HG02678 (cell line): ENCODE measurements around the gene LMBRD1.
"Not testable (repeated sequence)": the region's sequence is repeated elsewhere in the genome, so short reads cannot be mapped to it uniquely, and the experiment has no call there.

Source experiments
- ATAC-seq: cut with Tn5 transposase; IDR thresholded peaks from one replicate; pipeline ENCODE4 v1.9.1; 2021; ENCODE audit warnings: mild to moderate bottlenecking, moderate library complexity; ENCODE audit not compliant: unreplicated experiment

Gene LMBRD1

DNA sequence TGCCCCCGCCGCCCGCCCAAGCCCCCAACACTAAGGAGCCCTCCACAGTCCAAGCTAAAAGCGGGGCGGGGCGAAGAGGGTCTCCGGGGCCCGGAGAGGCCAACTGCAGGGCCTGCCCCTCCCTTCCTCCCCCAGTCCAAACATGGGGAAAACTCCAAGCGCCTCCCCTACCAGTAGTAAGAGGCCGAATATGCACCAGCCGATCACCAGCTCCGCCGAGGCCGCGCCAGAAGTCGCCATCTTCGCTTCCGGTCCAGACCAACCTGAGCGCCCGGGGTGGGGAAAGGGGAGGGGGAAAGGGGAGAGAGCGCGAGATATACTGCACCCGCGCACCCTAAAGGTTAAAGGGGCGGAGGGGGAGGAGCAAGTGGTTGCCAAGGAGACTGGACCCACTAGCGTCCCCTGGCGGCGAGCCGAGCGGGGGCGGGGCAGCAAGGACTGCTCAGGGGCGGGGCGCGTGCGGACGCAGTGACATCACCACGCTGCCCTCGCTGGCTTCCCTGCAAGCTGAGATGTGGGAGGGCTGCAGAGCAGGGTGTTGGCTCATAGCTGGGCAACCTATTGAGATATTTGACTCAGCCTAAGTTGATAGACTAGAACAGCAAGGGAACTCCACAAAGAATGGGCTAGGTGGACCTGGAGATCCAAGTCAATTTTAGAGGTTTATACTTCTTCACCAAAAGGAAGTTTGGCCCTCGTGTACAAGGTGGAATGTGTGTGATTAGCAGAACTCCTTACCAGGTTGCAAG, at the start of gene LMBRD1:
Gene LMBRD1, minus strand, starts transcription at position 369 of the 749 bp plus-strand sequence. Its CDS starts 129 bp downstream, at position 240.
- peak; percentile 93 for ATAC-seq

DNA sequence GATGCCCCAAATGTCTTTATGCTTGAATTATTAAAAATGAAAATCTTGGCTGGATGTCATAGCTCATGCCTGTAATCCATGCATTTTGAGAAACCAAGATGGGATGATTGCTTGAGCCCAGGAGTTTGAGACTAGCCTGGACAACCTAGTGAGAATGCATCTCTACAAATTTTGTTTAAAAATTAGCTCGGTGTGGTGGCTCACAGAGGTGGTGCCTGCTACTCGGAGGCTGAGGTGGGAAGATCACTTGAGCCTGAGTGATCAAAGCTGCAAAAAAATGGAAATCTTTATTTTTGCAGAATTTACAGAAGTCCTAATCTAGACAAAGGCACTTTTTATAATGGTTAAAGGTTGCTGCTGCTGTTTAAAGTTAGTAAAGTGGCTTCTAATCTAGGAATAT, 49.5 kb upstream of the LMBRD1 start:
- no peak for ATAC-seq

DNA sequence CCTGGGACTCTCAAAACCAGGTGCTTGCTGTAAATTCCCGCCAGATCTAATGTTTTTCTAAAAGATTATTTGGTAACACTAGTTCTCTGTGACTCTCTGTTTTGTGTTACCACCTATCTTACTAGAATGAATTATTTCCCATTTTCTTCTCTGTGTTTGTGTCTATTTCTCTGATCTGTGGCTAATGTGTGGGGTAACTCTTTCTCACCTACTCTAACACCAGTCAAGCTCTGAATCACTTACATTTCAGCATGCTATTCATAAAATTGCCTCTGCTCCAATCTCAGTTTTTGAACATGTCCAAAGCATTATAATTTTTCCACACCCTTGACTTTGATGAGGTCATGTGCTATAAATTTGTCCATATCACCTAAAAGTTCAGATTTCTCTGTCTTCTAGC, 46.4 kb upstream of the LMBRD1 start:
- no peak for ATAC-seq

DNA sequence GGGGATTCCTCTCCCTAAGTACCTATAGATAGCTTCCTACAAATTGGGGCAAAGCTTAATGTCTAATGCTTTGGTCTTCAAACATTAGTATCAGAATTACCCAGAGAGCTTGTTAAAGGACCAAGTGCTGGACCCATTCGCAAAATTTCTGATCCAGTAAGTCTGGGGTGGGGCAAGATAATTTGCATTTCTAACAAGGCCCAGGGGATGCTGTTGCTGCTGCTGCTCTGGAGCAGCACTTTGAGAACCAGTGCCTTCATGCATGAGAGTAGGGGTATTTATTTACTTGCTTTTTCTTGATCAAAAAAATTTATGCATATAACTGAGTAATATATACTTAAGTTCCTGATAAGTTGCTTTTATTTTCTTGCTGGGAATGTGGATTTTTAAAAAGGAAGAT, 45.1 kb upstream of the LMBRD1 start:
- no peak for ATAC-seq

DNA sequence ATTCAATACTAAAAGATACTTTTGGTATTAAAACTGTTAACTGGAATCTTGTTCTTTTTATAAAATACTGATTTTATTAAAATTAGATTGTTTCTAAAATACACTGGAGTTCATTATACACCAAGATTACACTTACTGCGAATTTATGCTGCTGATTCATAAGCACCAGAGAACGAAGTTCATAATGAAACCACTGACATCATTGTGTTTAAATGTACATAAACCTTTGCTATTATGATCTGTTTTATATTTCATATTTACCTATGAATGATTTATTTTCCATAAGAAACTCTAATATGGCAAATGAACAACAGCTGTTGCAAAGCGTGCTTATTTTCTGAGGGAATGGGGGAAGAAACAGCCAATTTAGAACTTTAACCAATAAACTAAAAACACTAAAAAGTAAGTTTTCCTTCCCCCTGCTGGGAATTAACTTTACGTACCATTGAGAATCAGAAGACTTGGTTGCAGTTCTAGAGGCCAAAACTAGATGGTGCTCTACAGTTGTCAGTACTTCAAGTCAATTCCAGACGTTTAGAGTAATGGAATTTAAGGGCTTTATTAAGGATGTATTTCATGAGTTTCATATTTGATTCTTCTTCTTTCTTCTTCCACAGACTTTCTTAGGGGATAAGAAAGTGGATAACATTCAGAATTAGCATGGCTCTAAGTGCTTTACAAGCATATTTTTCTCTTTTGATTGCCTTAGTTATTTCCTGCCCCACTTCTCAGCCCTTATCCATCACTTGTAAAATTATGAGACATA, 38.8 kb upstream of the LMBRD1 start:
- ATAC-seq, result peak; percentile 80

DNA sequence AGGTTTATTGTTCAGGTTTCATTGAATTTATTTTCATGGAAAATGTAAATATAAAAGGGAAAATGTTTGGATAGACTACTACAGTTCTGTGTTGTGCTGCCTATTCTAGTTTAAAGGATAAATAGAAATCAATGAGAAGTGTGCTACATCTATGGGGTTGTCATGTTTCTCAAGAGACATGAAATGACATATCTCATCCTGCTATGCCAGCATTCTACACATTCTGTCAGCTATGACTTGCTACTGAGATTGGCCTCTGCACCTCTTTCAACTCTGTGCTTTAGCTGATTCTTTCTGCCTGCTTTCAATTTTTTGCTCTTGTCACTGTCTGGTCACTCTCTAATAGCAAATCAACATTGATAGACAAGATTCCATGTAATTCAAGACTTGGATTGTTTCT, 35.7 kb upstream of the LMBRD1 start:
- no peak for ATAC-seq

DNA sequence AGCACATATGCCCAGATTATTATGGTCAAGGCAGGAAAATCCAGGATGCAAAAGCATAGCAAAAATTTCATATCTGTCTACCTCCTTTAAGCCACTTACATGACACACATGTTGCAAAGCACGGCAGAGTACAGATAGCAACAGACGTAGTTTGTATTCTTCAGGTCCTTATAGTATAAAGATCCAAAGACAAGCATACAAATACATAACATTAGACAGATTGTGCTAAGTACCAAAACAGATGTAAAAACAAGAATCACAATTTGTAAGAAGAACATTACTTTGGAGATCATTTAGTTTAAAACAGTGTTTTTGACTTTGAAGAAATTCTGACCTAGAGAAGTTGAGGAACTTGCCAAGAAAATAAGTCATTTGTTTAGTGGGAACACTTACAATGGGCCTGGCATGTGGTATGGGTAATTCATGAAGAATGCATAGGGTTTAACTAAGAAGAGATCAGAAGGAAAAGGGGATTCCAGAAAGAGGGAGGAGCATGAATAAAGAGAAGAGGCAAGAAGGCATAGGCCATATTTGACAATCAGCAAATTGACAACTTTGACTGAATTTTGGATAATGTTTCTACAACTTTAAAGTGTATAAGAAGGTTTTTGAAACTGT, 30.6 kb upstream of the LMBRD1 start:
- ATAC-seq, result no peak

DNA sequence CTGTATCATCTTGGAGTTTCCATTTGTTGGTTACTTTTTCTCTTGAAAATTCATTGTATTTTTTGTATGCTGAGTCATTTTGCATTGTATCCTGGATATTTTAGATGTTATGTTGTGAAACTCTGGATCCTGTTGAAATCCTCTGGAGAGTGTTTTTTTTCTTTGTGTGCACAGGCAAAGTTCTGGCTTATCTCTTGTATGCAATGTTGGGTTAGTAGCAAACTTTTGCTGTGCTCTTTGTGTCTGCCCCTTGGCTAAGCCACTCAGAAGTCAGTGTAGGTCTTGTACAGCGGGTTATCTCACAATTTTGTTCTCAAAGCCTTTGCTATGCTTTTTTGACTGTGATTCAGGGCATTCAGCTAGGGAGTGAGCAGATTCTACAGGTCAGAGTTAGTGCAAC, 29.1 kb upstream of the LMBRD1 start:
- no peak for ATAC-seq

DNA sequence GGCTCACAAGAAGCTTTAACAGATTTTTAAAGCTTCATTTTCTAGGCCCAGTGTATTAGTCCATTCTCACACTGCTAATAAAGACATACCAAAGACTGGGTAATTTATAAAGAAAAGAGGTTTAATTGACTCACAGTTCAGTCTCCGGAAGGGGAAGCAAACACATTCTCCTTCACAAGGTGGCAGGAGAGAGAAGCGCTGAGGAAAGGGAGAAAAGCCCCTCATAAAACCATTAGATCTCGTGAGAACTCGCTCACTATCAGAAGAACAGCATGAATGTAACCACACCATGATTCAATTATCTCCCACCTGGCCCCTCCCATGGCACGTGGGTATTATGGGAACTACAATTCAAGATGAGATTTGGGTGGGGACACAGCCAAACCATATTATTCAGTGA, 27.5 kb upstream of the LMBRD1 start:
- ATAC-seq, result not testable (repeated sequence)

DNA sequence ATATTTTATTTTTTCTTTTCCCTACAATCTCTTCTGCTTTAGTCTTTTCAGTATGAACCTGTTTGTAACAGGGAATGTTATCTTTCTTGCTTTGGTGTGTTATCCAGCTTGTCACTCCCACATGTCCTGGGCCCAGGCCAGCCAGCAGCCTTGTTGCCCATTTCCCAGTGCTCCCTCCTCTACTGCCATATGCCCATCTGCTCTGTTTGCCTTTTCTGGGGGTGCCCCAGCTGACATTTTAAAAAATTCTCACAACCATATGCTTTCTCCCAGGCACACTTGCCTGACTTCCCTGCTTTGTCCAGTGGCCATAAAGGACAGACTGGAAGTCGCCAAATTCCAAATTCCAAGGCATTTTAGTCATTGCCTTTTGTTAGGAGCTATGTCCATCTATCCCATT, 23.6 kb upstream of the LMBRD1 start:
- no peak for ATAC-seq

DNA sequence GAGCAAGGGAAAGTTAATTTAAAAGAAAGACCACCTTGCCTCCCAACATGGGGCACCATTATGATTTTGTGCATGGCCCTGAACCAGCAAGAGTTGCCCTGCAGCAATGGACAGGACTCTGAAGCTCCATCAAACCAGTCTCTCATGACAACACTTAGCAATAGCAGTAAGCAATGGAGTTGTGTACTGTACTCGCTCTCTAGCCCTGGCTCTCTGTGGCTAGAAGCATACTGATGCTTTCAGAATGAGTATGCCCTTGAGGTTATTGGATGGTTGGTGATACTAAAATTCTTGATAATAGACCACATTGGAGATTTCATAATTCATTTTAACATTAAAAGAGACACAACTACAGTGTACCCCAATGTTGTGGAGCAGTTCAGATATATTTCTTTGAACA, 23.2 kb upstream of the LMBRD1 start:
- no peak for ATAC-seq

DNA sequence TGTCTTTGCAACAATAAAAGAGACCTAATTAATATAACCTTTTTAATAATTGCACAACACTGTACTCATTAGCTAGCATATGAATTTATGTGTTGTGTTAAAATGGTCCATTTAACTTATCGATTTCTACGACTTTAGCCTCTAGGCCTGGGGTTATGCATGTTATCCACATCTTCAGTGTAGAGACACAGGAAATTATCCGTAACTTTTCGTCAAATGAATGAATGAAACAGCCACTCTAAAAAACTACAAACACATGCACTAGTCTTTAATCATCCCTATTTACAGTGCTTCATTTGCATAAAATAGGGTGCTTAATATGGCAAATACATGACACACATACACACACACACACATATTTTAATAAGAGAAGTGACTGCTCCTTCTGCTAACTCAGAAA, 22.3 kb upstream of the LMBRD1 start:
- no peak for ATAC-seq

DNA sequence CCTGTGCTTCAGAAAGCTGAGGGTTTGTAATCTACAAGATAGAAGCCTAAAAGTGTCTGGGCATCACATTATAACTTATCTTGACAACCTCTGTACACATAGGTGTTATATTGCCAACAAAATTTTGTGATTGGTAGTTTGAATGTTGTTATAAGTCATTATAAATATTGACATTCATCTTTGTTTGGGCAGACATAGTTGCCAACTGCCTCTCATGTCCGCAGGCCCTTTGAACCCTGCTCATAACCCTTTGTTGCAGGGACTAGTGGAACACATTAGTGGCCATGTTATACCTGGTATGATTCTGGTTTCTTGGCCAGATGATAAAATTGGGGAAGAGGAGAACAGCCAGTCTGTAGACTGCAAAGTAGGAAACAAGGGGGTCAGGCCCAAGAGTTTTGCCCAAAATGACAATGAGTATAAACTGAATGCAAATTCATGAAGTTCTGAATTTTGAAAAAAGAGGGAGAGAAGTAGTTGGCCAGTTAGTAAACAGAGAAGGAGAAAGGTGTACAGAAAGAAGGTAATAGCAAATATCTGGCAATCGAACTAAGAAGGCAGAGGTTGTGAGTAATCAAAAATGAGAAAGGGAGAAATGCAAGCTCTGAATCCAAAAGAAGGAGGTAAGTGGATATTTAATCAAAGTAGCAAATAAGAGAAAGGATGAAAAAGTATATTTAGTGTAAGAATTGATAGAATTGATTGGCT, 21.6 kb upstream of the LMBRD1 start:
- no peak for ATAC-seq

DNA sequence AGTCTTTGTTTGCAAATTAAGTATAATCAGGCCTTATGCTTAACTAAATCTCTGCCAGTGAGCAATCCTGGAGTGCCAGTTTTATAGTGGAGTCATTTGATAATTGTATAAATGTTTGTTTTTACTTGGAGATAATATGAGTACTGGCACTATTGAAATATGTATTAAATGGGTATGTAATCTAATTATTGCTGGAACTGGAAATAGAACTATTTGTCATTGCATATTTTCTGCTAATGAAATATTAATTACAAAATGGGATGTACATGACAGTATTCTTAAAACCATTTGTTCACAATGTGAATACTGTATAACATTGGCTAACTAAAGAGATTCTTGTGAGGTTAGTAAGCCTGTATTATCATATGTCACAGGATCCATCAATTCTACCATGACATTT, 20.5 kb upstream of the LMBRD1 start:
- no peak for ATAC-seq

DNA sequence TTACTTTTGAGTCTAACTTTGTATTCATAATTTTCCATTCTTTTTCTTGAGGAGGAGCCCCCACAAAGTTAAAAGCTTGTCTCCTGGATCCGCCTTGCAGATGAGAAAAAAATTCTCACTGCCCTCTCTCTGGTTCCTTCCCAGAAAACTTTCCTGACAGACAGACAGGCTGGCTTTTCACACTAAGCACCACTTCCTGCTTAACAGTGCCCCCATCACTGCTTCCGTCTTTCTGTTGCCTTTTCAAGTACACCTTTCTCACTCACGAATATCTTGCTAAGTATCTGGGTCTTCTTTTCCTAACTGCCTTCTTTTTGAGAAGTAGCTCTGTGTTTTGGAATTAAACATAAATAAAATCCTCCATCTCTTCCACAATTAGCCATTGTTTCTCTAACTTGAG, 19.8 kb upstream of the LMBRD1 start:
- ATAC-seq, result peak; percentile 26

DNA sequence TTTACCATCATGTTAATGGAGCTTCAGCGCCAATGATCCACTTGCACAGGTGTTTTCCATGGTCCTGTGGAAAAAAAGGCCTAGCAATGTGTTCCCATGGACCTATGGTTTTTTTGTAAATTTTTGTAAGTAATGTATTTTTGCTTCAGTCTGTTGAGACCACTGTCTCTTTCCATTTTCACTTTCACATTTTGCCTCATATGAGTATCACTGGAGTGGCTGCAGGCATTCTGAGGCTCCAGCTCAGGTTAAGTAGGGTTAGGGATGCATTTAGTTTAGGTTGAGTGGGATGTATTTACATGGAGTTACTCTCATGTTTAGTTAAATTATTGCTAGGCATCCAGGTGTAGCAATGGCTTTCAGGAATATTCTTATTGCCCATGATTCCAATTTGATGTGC, 19.2 kb upstream of the LMBRD1 start:
- ATAC-seq, result peak; percentile 73

DNA sequence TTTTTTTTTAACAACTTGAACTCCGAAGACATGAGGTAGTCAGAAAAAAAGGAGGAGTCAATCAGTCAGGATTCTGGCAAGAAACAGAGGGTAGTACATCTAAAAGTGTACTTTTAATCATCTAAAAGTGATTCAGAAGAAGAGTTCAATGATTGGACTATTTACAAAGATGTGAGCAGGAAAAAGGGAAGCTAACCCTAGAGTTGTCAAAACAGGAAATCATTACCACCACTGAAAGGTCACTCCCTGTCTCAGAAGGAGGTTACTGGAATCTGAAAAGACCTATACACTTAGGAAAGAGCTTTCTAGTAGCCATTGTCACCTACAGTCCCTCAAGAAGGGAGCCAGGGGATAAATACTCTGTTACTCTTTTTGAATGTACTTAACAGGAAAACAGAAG, 16.7 kb upstream of the LMBRD1 start:
- ATAC-seq, result peak; percentile 43

DNA sequence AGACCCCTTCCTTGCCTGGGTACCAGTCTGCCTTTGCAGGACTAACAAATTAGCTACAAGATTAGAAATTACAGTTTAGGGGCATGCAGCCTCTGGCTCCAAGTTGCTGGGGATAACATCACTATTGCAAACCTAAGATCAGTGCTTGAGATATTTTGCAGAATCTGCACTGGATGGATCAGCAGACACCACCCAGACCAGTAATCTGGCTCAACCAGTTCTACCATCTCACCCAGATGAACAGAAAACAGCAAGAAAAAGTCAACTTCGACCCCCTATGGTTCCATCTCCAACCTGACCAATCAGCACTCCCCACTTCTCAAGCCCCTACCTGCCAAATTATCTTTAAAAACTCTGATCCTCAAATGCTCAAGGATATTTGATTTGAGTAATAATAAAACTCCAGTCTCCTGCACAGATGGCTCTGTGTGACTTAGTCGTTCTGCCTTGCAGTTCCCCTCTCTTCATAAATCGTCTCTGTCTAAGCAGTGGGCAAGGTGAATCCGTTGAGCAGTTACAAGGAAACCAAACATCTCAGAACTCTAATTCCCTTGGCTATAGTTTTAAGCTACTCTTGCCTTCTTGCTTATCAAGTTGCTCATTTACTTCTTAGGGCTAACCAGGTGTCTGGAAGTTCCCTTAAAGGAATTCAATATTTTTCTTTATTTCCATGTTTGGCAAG, 16.1 kb upstream of the LMBRD1 start:
- no peak for ATAC-seq

DNA sequence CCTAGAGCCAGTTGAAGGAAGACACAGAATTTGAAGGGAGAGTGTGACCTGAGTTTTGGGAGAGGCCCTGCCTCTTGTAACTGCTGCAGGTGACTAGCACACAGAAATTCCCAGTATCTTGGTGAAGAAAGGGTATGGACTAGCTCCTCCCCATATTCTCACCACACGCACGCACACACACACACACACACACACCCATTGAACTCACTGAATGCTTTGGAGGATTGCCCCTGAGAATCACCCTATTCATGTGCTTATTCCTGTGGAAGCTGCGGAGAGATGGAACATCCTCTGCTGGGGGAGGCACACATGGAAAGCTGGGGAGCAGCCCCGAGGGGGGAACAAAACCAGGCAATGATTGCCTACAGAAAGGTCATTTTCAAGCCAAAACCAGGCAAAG, 6.2 kb upstream of the LMBRD1 start:
- ATAC-seq, result no peak

DNA sequence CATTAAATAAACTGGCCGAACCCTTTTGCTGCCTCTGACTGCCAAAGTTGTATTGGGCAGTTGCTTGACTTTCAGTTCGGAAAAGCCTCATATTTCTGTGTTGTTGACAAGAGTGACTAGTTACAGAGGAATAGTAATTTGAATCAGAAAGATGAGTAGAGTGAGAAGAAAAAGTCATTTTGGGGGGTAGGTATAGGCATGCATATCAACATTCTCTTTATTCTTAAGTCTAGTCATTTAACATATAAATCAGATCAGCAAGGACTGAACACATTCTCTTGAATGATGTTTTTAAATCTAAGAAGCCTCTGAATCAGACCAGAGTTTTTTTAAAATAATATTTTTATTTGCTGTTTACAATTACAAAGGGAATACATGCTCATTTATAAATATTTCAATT, 4.9 kb upstream of the LMBRD1 start:
- no peak for ATAC-seq

DNA sequence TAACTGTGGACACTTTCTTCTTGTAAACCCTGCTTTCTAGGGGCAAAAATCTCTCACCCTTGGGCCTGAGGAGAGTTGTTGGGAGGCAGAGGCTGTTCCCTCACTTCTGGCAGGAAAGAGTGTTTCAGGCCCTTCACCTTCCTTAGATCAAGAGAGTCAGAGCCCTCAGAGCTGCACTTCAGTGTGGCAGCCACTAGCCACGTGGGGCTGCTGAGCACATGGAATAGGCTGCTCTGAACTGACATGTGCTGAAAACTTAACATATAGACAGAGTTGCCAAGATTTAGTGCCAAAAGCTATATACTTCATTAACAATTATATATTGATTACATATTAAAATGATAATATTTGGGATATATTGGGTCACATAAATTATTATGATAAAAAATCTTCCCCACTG, 4.4 kb upstream of the LMBRD1 start:
- no peak for ATAC-seq
